ENCODE measurements around the gene CTBP1. TPM values are rescaled to one million over a fixed set of nuclear protein-coding genes. Genes with fewer than 3 reads are reported as not detected.

Gene CTBP1
- total and polyA plus RNA-seq, 9 of the 15 experiments (the other 6 are each of a cell fraction or from before 2014, with no cell fraction given), result 14.5 to 162 (median 68.2) TPM

GRCh38 chr4:1289207-1290164 is 40.6 kb upstream of the CTBP1 start, which contains the start of gene MAEA (continued):
- TF ChIP-seq HINFP (tag; conservative IDR thresholded peaks at IDR 0.05; ENCODE audit: low read depth), result no peak
- TF ChIP-seq HDGF (IDR thresholded peaks at IDR 0.05), result no peak
- no peak for TF ChIP-seq CBFB (CRISPR knock-in tag; IDR thresholded peaks at IDR 0.05)
- TF ChIP-seq FOS (IDR thresholded peaks at IDR 0.05; ENCODE audit: extremely low read depth, insufficient read length), result peak; percentile 95
- TF ChIP-seq L3MBTL2 (IDR thresholded peaks at IDR 0.05), result peak; percentile 84
- peak; percentile 92; the same call in 1 of the 2 replicates for TF ChIP-seq MBD2 (IDR thresholded peaks at IDR 0.05; ENCODE audit: borderline replicate concordance, low read depth)
- TF ChIP-seq HMGXB4 (CRISPR knock-in tag; IDR thresholded peaks at IDR 0.05), result peak; percentile 73; the same call in 1 of the 2 replicates
- TF ChIP-seq GATAD2B (IDR thresholded peaks at IDR 0.05; ENCODE audit: borderline replicate concordance), result peak; percentile 84
- no peak for TF ChIP-seq E4F1 (CRISPR knock-in tag; IDR thresholded peaks at IDR 0.05; ENCODE audit: borderline replicate concordance)
- TF ChIP-seq KDM5B (IDR thresholded peaks at IDR 0.05; ENCODE audit: insufficient replicate concordance, low read depth, low read length), result peak; percentile 77
- peak; percentile 90 for TF ChIP-seq TBP (optimal IDR thresholded peaks at IDR 0.05; ENCODE audit: low read depth, low read length)
- peak; percentile 42; the same call in 1 of the 2 replicates for TF ChIP-seq CREB3L1 (IDR thresholded peaks at IDR 0.05; ENCODE audit: borderline replicate concordance, low read depth)
- peak; percentile 81 for TF ChIP-seq ZNF232 (CRISPR knock-in tag; IDR thresholded peaks at IDR 0.05)

Data from K562 (cell line).